HG03159 (cell line): ENCODE measurements around the gene SPAG8.

ENCODE experiments used
- ATAC-seq: cut with Tn5 transposase; IDR thresholded peaks from one replicate; pipeline ENCODE4 v1.9.1; 2021; ENCODE audit warnings: mild to moderate bottlenecking, moderate library complexity; ENCODE audit not compliant: unreplicated experiment

The SPAG8 gene

GRCh38 chr9:35811381-35812024 is 559 bp downstream of the SPAG8 start:
- ATAC-seq: no peak

GRCh38 chr9:35810122-35810521 is 1.9 kb downstream of the SPAG8 start:
- no peak for ATAC-seq

GRCh38 chr9:35808433-35808832 is 3.6 kb downstream of the SPAG8 start:
- ATAC-seq: no peak

GRCh38 chr9:35806101-35806500 is 6.0 kb downstream of the SPAG8 start:
- no peak for ATAC-seq

GRCh38 chr9:35801328-35802128 is 10.5 kb downstream of the SPAG8 start:
- no peak for ATAC-seq

GRCh38 chr9:35800530-35800929 is 11.5 kb downstream of the SPAG8 start:
- no peak for ATAC-seq

GRCh38 chr9:35798658-35799374 is 13.2 kb downstream of the SPAG8 start:
- ATAC-seq: no peak

GRCh38 chr9:35797311-35798109 is 14.6 kb downstream of the SPAG8 start:
- no peak for ATAC-seq

GRCh38 chr9:35795695-35796094 is 16.4 kb downstream of the SPAG8 start:
- no peak for ATAC-seq

GRCh38 chr9:35793461-35793860 is 18.6 kb downstream of the SPAG8 start:
- no peak for ATAC-seq

- ATAC-seq: no peak
Observed at GRCh38 chr9:35792826-35793225, 19.2 kb downstream of the SPAG8 start.

- no peak for ATAC-seq
Observed at GRCh38 chr9:35792024-35792813, 19.8 kb downstream of the SPAG8 start.

GRCh38 chr9:35791297-35791921 is 20.7 kb downstream of the SPAG8 start, which contains the start of gene NPR2:
Gene NPR2, plus strand, starts transcription at chr9:35791591. Its CDS starts 818 bp downstream, at chr9:35792409.
- no peak for ATAC-seq

GRCh38 chr9:35790385-35791296 is 21.4 kb downstream of the SPAG8 start:
- no peak for ATAC-seq

- ATAC-seq: no peak
Observed at GRCh38 chr9:35790025-35790384, 22.1 kb downstream of the SPAG8 start.

- no peak for ATAC-seq
Observed at GRCh38 chr9:35789541-35789940, 22.5 kb downstream of the SPAG8 start.

- no peak for ATAC-seq
Observed at GRCh38 chr9:35783418-35783817, 28.6 kb downstream of the SPAG8 start.

GRCh38 chr9:35781066-35781465 is 31.0 kb downstream of the SPAG8 start:
- ATAC-seq: no peak

GRCh38 chr9:35778496-35778895 is 33.6 kb downstream of the SPAG8 start:
- ATAC-seq: no peak
